GM04503 (cell line): ENCODE measurements around the gene FCHSD1.

Experiments used
- DNase-seq: peaks from one replicate; pipeline ENCODE4 v3.0.0-alpha.2; 2012; ENCODE audit warnings: low read depth

Gene FCHSD1

GRCh38 chr5:141641634-141642267 lies 9.5 kb downstream of the FCHSD1 start:
- peak; percentile 47 for DNase-seq

GRCh38 chr5:141640698-141641097 lies 10.5 kb downstream of the FCHSD1 start:
- DNase-seq, result no peak

- no peak for DNase-seq
Measured at GRCh38 chr5:141640051-141640415, 11.2 kb downstream of the FCHSD1 start.

- no peak for DNase-seq
Measured at GRCh38 chr5:141639357-141640050, 11.7 kb downstream of the FCHSD1 start.

- no peak for DNase-seq
Measured at GRCh38 chr5:141638771-141639170, 12.4 kb downstream of the FCHSD1 start.

- no peak for DNase-seq
Measured at GRCh38 chr5:141637767-141638419, 13.3 kb downstream of the FCHSD1 start.

GRCh38 chr5:141637123-141637766 lies 14.0 kb downstream of the FCHSD1 start:
- no peak for DNase-seq

GRCh38 chr5:141636413-141637122 lies 14.7 kb downstream of the FCHSD1 start, which contains the start of the genes HDAC3 and RELL2:
Gene HDAC3 (minus strand): TSS chr5:141636849. CDS start chr5:141636790, 59 bp downstream.
Gene RELL2 (plus strand): TSS chr5:141636997. CDS start chr5:141638226, 1,229 bp downstream.
- DNase-seq, result no peak

- DNase-seq, result no peak
Measured at GRCh38 chr5:141636106-141636412, 15.2 kb downstream of the FCHSD1 start.

GRCh38 chr5:141635646-141636045 lies 15.6 kb downstream of the FCHSD1 start:
- DNase-seq, result no peak

- no peak for DNase-seq
Measured at GRCh38 chr5:141634720-141635119, 16.5 kb downstream of the FCHSD1 start.

- no peak for DNase-seq
Measured at GRCh38 chr5:141633871-141634561, 17.2 kb downstream of the FCHSD1 start.

- no peak for DNase-seq
Measured at GRCh38 chr5:141632650-141633049, 18.6 kb downstream of the FCHSD1 start.

GRCh38 chr5:141630570-141631140 lies 20.6 kb downstream of the FCHSD1 start:
- DNase-seq, result no peak

GRCh38 chr5:141628175-141628788 lies 22.9 kb downstream of the FCHSD1 start:
- no peak for DNase-seq

GRCh38 chr5:141623611-141624010 lies 27.6 kb downstream of the FCHSD1 start:
- DNase-seq, result no peak

GRCh38 chr5:141623186-141623585 lies 28.0 kb downstream of the FCHSD1 start:
- DNase-seq, result no peak

- peak; percentile 51 for DNase-seq
Measured at GRCh38 chr5:141618804-141619554, 32.2 kb downstream of the FCHSD1 start, which contains the start of gene DIAPH1. Gene DIAPH1 (minus strand): TSS chr5:141619000. CDS start chr5:141618914, 86 bp downstream.

GRCh38 chr5:141618030-141618803 lies 33.0 kb downstream of the FCHSD1 start:
- no peak for DNase-seq
